Articular chondrocyte of knee joint (primary cell): ENCODE data around the gene CAPNS1. TPM values are rescaled to one million over a fixed set of nuclear protein-coding genes. Genes with fewer than 3 reads are reported as not detected.

Experiments used
- total RNA-seq: library from RNA; depleted of rRNA; stranded (reverse); fragments of >200 nt; gene quantifications from 2 replicates; pipeline ENCODE4 v1.2.3, GENCODE V29; 2012

CAPNS1 gene
- total RNA-seq, result 293 and 453 TPM in 2 replicates

GRCh38 chr19:36139473-36140303 lies at the start of gene CAPNS1:
CAPNS1 (plus strand) TSS chr19:36140066; CDS start chr19:36141012, 946 bp downstream.

GRCh38 chr19:36110487-36111199 lies 29.2 kb upstream of the CAPNS1 start, which contains the start of gene OVOL3:
OVOL3 (plus strand) TSS chr19:36111143; CDS start chr19:36111203, 60 bp downstream.

GRCh38 chr19:36114721-36115452 lies 25.0 kb upstream of the CAPNS1 start, which contains the start of gene POLR2I:
POLR2I (minus strand) TSS chr19:36114875; CDS start chr19:36114856, 19 bp downstream.

GRCh38 chr19:36115453-36116343 lies 24.2 kb upstream of the CAPNS1 start, which contains the start of gene TBCB:
TBCB (plus strand) TSS chr19:36115468; CDS start chr19:36115561, 93 bp downstream.

GRCh38 chr19:36152352-36153091 lies 12.7 kb downstream of the CAPNS1 start, which contains the start of gene COX7A1:
COX7A1 (minus strand) TSS chr19:36152447; CDS start chr19:36152407, 40 bp downstream.

Other genes with a start within 250 kb of the CAPNS1 start
- gene NFKBID, start 239.5 kb upstream of the CAPNS1 start, total RNA-seq, result 6.3 TPM in 2 replicates
- 0.91 and 1.4 TPM in 2 replicates for gene HCST, start 237.5 kb upstream of the CAPNS1 start, total RNA-seq
- not detected in 2 replicates for gene TYROBP, start 231.8 kb upstream of the CAPNS1 start, total RNA-seq
- 3.2 and 5.9 TPM in 2 replicates for gene LRFN3, start 203.7 kb upstream of the CAPNS1 start, total RNA-seq
- 16.9 and 17.0 TPM in 2 replicates for gene SDHAF1, start 144.9 kb upstream of the CAPNS1 start, total RNA-seq
- 0.13 TPM in 1 of 2 replicates, not detected in the other for gene SYNE4, start 131.3 kb upstream of the CAPNS1 start, total RNA-seq
- gene ALKBH6, start 125.9 kb upstream of the CAPNS1 start, total RNA-seq, result 10.8 and 11.4 TPM in 2 replicates
- 8.2 and 11.5 TPM in 2 replicates for gene CLIP3, start 107.2 kb upstream of the CAPNS1 start, total RNA-seq
- gene THAP8, start 85.8 kb upstream of the CAPNS1 start, total RNA-seq, result 4.0 and 4.6 TPM in 2 replicates
- 3.5 and 5.0 TPM in 2 replicates for gene WDR62, start 85.2 kb upstream of the CAPNS1 start, total RNA-seq
- gene OVOL3, start 28.9 kb upstream of the CAPNS1 start, total RNA-seq, result not detected in 2 replicates
- 14.8 and 24.6 TPM in 2 replicates for gene POLR2I, start 25.2 kb upstream of the CAPNS1 start, total RNA-seq
- 95.0 and 105 TPM in 2 replicates for gene TBCB, start 24.6 kb upstream of the CAPNS1 start, total RNA-seq
- 13.7 and 21.0 TPM in 2 replicates for gene COX7A1, start 12.4 kb downstream of the CAPNS1 start, total RNA-seq
- gene ZNF565, start 74.6 kb downstream of the CAPNS1 start, total RNA-seq, result 7.1 and 7.4 TPM in 2 replicates
- 71.6 and 109 TPM in 2 replicates for gene ZNF146, start 75.0 kb downstream of the CAPNS1 start, total RNA-seq
- gene ZFP14, start 239.1 kb downstream of the CAPNS1 start, total RNA-seq, result 5.0 and 7.1 TPM in 2 replicates